ENCODE measurements around the gene PIK3CB.
"Not testable (repeated sequence)": the region's sequence is repeated elsewhere in the genome, so short reads cannot be mapped to it uniquely, and the experiment has no call there.

Gene PIK3CB

DNA sequence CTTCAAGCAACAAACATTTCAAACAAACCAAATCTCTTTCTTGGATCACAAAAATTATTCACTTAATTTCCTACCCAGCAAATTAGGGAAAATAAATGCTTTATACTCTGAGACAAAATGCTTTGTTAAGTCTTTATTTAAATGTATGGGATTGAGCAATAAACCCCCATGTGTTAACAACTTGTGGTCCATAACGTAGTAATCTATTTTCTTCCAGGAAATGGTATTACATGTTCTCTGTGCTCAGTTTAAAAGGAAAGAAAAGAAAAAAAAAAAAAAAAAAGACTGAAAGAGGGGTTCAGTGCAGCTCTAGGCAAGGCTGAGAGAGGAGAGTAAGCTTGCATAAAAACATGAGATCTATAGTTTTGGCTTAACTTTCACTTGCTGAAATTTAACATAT is 102.3 kb downstream of the PIK3CB start:
- FAIRE-seq: no peak

DNA sequence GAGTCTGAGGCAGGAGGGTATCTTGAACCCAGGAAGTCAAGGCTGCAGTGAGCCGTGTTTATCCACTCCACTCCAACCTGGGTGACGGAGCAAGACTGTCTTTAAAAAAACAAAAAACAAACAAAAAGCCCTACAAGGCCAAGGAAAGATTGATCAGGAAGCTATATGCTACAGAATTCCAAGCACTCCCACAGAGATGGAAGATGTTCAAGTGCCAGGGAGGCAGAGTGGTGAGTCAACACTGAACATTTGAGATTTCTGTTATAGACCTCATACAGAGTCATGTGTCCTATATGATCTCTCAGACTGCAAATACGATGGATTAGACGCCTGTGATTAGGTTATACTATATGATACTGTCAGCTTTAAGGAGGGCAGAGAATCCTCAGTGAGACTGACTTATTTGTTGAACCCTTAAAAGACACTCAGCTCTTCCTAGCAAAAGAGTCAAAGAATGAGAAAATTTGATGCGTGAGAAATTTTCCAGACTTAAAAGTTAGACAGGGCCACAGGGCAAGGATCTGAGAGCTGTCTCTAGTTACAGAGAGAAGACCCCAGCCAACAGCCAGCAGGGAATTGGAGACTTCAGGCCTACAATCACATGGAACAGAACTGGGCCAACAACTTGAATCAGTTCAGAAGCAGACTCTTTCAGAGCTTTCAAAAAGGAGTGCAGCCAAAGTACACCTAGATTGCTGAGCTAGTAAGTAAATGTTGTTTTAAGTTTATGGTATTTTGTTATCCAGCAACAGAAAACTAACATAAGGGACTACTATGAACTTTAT is 107.6 kb downstream of the PIK3CB start:
- no peak for FAIRE-seq

DNA sequence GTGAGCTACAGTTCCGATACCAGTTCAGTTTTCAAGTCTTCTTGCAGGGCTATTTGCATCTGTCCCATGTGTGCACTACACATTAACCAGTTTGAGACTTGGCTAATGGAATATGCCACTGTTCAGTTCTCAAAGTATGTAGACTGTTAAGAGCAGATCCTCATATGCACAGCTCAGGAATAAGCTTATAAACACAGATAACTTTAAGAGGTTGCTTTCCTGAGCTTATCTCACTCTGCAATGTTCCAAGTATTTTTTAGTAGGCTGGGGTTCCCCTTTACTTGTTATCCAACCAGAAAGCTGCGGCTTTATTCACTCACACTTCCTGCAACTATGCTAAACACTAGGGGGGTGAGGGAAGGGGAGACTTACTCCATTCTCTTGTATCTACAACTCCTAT is 108.7 kb downstream of the PIK3CB start:
- FAIRE-seq: not testable (repeated sequence)

GRCh38 chr3:138725116-138725515 is 109.6 kb downstream of the PIK3CB start:
- no peak for FAIRE-seq

DNA sequence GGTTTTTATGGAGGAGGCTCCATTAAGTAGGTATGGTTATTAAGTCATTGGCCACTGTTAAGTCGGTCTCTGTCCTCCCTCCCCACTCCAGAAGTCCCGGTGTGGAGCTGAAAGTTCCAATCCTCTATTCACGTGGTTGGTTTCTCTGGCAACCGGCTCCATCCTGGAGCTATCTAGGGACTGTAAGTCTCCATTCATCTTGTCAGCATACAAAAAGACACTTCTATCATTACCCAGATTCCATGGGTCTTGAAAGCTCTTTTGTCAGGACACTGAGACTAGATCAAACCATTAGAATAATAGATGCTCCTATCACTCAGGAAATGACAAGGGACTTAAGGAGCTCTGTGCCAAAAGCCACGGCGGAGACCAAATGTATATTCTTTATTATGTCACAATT is 110.3 kb downstream of the PIK3CB start:
- no peak for FAIRE-seq

- FAIRE-seq: no peak
Observed at GRCh38 chr3:138718849-138719248, 115.9 kb downstream of the PIK3CB start.

DNA sequence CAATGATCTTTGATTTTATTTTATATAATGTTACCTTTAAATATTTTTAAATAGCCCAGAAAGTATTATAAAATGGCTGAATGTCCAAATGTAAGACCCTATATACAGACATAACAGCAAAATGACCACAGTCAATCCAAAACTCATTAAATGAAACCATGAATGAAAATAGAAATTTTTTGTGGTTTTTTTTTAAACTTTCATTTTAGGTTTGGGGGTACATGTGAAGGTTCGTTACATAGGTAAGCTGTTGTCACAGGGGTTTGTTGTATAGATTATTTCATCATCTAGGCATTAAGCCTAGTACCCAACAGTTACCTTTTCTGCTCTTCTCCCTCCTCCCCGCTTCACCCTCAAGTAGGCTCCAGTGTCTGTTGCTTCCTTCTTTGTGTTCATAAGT is 117.4 kb downstream of the PIK3CB start:
- no peak for FAIRE-seq

DNA sequence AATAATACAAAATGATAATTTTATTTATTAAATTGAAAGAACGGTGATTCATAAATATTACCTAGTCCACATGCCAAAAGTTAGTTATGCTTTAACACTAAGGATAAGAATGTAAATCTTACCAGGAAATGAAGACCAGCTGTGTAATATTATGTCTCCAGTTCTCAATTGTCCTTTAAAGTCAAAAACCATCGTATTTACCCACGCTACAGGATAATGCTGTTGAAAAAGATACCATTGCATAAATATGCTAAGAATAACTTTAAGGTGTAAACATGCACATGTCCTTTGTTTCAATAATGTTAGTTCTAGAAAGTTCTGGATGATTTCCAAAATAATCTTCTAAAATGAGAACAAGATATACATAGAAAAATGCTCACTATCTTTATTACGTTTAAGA is 122.6 kb downstream of the PIK3CB start:
- no peak for FAIRE-seq

GRCh38 chr3:138705675-138706074 is 129.1 kb downstream of the PIK3CB start:
- no peak for FAIRE-seq

DNA sequence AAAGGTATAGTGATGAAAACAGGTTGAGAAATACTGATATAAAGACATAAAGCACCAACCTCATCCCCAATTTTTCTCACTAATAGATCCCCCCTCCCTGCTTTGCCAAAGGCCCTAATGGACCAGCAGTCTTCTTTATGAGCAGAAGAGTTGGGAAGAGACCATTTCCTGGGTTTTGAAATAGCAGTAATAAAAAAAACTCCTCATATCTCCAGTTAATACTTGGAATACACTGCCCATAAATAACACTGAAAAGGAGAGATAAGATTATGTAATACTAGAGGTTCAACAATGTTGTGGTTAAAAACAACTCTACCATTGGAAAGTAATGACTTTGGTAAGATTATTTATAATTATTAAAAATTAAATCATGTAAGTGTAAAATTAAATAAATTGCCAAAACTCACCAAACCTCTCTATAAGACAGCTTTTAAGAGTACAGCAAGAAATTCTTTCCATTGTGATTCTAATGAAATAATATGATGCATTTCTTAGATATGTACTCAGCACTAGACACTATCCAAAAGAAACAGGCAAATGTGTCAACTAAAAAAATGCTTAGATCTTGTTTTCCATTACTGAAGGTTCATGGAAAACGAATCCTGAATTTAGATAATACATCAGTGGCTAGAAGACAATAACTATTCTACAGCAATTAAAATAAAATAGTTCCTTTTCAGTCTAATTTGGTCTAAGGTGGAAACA is 137.9 kb downstream of the PIK3CB start:
- no peak for FAIRE-seq

GRCh38 chr3:138694287-138695007 is 140.3 kb downstream of the PIK3CB start:
- no peak for FAIRE-seq

GRCh38 chr3:138692152-138692551 is 142.6 kb downstream of the PIK3CB start:
- FAIRE-seq: no peak

DNA sequence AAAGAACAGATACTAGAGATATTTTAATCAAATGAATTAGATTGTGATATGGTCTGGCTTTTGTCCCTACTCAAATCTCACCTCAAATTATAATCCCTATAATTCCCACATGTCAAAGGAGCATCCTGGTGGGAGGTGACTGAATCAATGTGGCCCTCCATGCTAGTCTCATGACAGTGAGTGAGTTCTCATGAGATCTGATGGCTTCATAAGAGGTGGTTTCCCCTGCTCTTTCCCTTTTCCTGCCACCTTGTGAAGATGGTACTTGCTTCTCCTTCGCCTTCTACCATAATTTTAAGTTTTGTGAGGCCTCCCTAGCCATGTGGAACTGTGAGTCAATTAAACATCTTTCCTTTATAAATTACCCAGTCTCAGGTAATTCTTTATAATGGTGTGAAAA is 143.4 kb downstream of the PIK3CB start:
- FAIRE-seq: no peak

DNA sequence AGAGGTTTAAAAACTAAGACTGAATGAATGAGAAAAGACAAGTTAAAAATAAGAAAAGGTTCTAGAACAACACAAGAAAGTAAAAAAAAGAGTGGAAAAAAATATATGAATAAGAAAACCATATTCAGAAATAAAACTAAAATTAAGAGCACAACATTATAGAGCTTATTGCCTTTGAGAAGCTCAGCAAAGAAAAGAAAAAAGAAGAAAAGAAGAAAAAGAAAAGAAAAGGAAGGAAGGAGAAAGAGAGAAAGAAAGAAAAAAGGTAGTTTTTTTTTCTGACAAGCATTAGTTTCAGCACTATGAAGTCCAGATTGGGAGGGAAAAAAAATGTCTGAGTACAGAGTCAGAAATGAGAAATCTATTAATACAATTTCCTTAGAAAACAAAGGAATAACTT is 144.7 kb downstream of the PIK3CB start:
- no peak for FAIRE-seq

DNA sequence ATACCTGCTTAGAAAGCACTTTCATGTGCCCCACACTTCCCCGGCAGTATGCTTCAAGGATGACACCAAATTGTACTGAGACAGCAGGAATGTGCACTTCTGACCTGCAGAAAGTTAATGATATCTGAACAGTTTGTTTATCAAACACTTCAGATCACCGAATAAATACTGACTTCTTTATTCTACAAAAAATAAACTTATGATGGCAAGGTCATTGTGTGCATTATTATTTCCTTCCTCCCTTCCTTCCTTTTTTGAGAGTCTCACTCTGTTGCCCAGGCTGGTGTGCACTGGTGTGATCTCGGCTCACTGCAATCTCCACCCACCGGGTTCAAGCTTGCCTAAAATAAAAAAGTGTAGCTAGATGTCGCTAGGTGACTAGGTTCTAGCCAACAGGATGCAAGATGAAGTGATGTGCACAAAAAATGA is 145.8 kb downstream of the PIK3CB start:
- FAIRE-seq: no peak

- no peak for FAIRE-seq
Observed at GRCh38 chr3:138687236-138687635, 147.5 kb downstream of the PIK3CB start.

DNA sequence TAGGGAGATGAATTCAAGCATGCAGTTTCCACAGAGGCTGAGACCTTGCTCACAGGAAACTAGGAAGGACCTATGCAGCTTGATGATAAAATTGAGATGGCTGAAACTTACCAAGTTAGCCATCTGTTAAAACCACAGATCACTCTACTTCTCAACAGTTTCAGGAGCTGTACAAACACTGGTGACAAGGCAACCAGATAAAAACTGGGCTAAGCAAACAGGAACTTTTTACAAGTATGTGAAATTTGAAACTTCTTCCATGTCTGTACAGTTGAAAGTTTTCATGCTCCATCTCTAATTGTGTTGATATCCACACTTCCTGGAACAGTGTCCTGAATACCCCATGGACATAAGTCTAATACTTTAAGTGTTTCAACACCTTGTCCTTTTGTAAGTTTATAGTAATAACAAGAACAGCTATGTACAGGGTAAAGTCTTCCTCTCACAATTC is 147.9 kb downstream of the PIK3CB start:
- FAIRE-seq: no peak

DNA sequence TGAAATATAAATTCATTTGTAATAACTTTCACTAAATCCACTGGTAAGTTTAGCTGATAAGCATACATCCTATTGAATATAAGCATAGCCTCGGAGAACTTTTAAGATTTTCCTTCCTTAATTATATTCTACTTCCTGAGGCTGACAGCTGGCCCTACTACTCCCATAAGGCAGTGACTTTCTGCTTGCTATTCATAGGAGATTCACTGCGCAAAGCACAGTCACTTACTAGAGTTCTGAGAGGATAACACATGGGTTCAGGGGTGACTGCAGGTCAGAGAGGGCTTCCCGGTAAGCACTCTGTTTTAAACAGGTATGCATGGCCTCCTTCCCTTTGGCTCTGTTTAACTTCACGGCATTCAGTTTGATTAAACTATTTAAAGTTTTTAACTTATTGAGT is 150.3 kb downstream of the PIK3CB start:
- FAIRE-seq: no peak

DNA sequence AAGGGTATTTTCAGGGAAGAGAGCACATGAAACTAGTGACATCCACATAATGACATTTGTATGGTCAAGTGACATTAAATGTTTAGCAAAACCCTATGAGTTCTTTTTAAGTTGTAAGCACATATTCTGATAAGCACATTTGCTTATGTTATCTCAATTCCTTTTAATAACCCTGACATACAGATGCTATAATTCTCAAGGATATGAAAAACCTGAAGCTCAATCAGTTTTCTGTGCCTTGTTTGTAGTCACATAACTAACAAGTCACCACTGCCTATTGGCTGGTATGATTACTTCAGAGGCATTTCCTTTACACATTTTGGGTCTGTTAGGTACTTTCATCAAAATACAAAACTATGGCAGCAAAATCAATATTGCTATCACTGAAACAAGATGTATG is 152.1 kb downstream of the PIK3CB start:
- no peak for FAIRE-seq

GRCh38 chr3:138681463-138682220 is 153.1 kb downstream of the PIK3CB start:
- FAIRE-seq: no peak

GRCh38 chr3:138680974-138681373 is 153.8 kb downstream of the PIK3CB start:
- FAIRE-seq: not testable (repeated sequence)

DNA sequence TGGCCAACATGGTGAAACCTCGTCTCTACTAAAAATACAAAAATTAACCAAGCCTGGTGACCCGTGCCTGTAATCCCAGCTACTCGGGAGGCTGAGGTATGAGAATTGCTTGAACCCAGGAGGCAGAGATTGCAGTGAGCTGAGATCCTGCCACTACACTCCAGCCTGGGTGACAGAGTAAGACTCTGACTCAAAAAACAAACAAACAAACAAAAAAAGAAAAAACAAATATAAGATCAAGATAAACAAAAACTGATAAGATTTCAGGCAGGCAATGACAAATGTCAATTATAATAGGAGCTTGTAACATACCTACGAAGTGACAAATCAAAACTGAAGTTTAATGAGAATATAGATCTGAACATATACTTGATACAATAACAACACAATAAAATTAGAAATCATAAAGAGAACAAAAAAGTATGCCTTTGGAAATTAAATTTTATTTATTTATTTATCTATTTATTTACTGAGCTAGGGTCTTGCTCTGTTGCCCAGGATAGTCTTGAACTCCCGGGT is 155.8 kb downstream of the PIK3CB start:
- no peak for FAIRE-seq

DNA sequence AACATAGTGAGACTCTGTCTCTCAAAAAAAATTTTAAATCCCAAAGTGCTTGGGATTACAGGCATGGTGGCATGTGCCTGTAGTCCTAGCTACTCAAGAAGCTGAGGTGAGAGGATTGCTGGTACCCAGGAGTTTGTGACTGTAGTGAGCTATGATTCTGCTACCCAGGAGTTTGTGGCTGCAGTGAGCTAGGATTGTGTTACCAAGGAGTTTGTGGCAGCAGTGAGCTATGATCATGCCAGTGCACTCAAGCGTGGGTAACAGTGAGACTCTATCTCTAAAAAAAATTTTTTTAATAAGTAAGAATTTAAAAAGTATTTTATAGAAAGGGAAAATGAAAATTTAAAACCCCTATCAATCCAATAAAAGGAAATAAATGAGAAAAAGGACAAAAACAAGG is 156.6 kb downstream of the PIK3CB start:
- no peak for FAIRE-seq

Data from colon (tissue), 2 donors.